K562 (cell line): ENCODE data around the gene SPEM1. TPM values are rescaled to one million over a fixed set of nuclear protein-coding genes. Genes with fewer than 3 reads are reported as not detected.

ENCODE experiments used
- ATAC-seq: fragments of 200-7000 bp; cut with Tn5 transposase; 3 replicates; pipeline ENCODE4 v1.9.1; 2020; ENCODE audit warnings: moderate library complexity
- BruUV-seq: library from RNA; stranded (reverse); fragments of 400-500 nt; replicated peaks from 2 replicates; lab custom pipeline; 2021; lab: Mats Ljungman, UMichigan
- CTCF ChIA-PET: fragments of 300-600 bp; formaldehyde crosslinking; extraction: SDS; loops from one replicate; lab custom pipeline; 2021; ENCODE audit warnings: low intra/inter-chr PET ratio; lab: Yijun Ruan, JAX
- POLR2A ChIA-PET: fragments of 300-600, 350-650 bp; sonication (Branson Sonifier 250); formaldehyde crosslinking; extraction: SDS; loops from one replicate; lab custom pipeline; 2021; ENCODE audit warnings: antibody characterized with exemption, inconsistent platforms; lab: Yijun Ruan, JAX
- DNase-seq, 4 experiments: peaks; one replicate each; pipeline versions ENCODE4 v3.0.0 to v3.0.0-alpha.2; 2011 to 2018; ENCODE audit warnings: low spot score in 3 of 4, mixed read lengths in 3 of 4; ENCODE audit errors: extremely low read depth in 1 of 4
- FAIRE-seq: peaks from 2 replicates; lab custom pipeline; 2011; peaks lifted over from hg19 to GRCh38; lab: Jason Lieb, UNC
- H2AFZ ChIP-seq: 2 replicates; pipeline ENCODE4 v1.6.0; 2011; ENCODE audit warnings: low read depth, low read length, control low read depth, inconsistent platforms
- H3K27ac ChIP-seq: fragments of 200-600 bp; 3 replicates; pipeline ENCODE4 v1.8.0; 2011; ENCODE audit warnings: low read depth, mild to moderate bottlenecking, control low read depth, inconsistent platforms, low read length, moderate library complexity, mixed read lengths; ENCODE audit errors: extremely low read depth
- H3K27me3 ChIP-seq, 2 experiments: fragments of 300-600 bp in 1 of 2; 2 replicates in 1 of 2; 3 replicates in 1 of 2; pipeline versions ENCODE4 v1.6.0 to v1.8.0; 2011; ENCODE audit warnings: inconsistent platforms in 2 of 2, low read length in 2 of 2, mild to moderate bottlenecking in 1 of 2, mixed read lengths in 1 of 2, moderate library complexity in 1 of 2; ENCODE audit not compliant: control insufficient read depth in 2 of 2, insufficient read depth in 2 of 2
- H3K36me3 ChIP-seq: fragments of 300-600 bp; 3 replicates; pipeline ENCODE4 v1.8.0; 2011; ENCODE audit warnings: mild to moderate bottlenecking, low read length, inconsistent platforms; ENCODE audit not compliant: control insufficient read depth, insufficient read depth
- H3K4me1 ChIP-seq, 2 experiments: fragments of 200-600 bp in 1 of 2; replicated peaks in 1 of 2; 2 replicates in 1 of 2; 3 replicates in 1 of 2; pipeline versions ENCODE4 v1.5.1 to v1.8.0; 2011; ENCODE audit warnings: inconsistent platforms in 2 of 2, low read length in 2 of 2, mild to moderate bottlenecking in 1 of 2, mixed read lengths in 1 of 2, moderate library complexity in 1 of 2; ENCODE audit not compliant: control insufficient read depth in 2 of 2, insufficient read depth in 2 of 2
- H3K4me2 ChIP-seq: 2 replicates; pipeline ENCODE4 v1.6.1; 2011; ENCODE audit warnings: low read length, control low read depth, inconsistent platforms, mixed read lengths; ENCODE audit not compliant: insufficient read depth
- H3K4me3 ChIP-seq: fragments of 200-600 bp; sonication (generic), shearing (Covaris generic); 2 replicates; pipeline ENCODE4 v1.5.1; 2016; ENCODE audit warnings: control low read depth, inconsistent platforms
- H3K79me2 ChIP-seq: fragments of 200-600 bp; 3 replicates; pipeline ENCODE4 v1.8.0; 2011; ENCODE audit warnings: low read length, inconsistent platforms; ENCODE audit not compliant: control insufficient read depth, insufficient read depth
- H3K9ac ChIP-seq, 2 experiments: 2 replicates each; pipeline versions ENCODE4 v1.6.0 to v1.6.1; 2011; ENCODE audit warnings: low read depth in 2 of 2, low read length in 2 of 2, control low read depth in 1 of 2, inconsistent platforms in 1 of 2, mild to moderate bottlenecking in 1 of 2, mixed read lengths in 1 of 2; ENCODE audit not compliant: insufficient read depth in 1 of 2
- H3K9me1 ChIP-seq: one replicate; pipeline ENCODE4 v1.6.0; 2011; ENCODE audit warnings: inconsistent platforms, mild to moderate bottlenecking, low read length, moderate library complexity; ENCODE audit not compliant: control insufficient read depth, insufficient read depth
- H3K9me3 ChIP-seq: replicated peaks from 2 replicates; pipeline ENCODE4 v1.5.1; 2011; ENCODE audit warnings: low read depth, low read length, inconsistent platforms; ENCODE audit not compliant: control insufficient read depth, insufficient read depth
- H4K20me1 ChIP-seq: replicated peaks from 2 replicates; pipeline ENCODE4 v1.6.1; 2011; ENCODE audit warnings: low read length, inconsistent platforms, mixed read lengths; ENCODE audit not compliant: control insufficient read depth, insufficient read depth
- ARHGAP35 ChIP-seq: fragments of 450-650 bp; IDR thresholded peaks from 2 replicates; pipeline ENCODE4 v1.6.1; 2018; ENCODE audit not compliant: partially characterized antibody
- BCOR ChIP-seq: fragments of 450-650 bp; IDR thresholded peaks from 2 replicates; pipeline ENCODE4 v1.6.1; 2016
- CBX2 ChIP-seq: fragments of 200-600 bp; sonication (generic); IDR thresholded peaks from one replicate; pipeline ENCODE4 v1.6.1; 2012; ENCODE audit warnings: mild to moderate bottlenecking, low read length, inconsistent platforms; ENCODE audit not compliant: insufficient read depth, poor library complexity, severe bottlenecking
- FOXK2 ChIP-seq, 2 experiments: fragments of 450-650 bp; IDR thresholded peaks in 1 of 2; conservative IDR thresholded peaks in 1 of 2; 2 replicates each; pipeline ENCODE4 v1.6.1; 2016; ENCODE audit warnings: low read depth in 2 of 2, mild to moderate bottlenecking in 1 of 2
- GABPB2 ChIP-seq: fragments of 250-450 bp; sonication (Bioruptor Pico); conservative IDR thresholded peaks from 2 replicates; pipeline ENCODE4 v1.5.1; 2021; ENCODE audit warnings: mild to moderate bottlenecking
- NCOA4 ChIP-seq: fragments of 450-650 bp; IDR thresholded peaks from 2 replicates; pipeline ENCODE4 v1.6.1; 2018; ENCODE audit warnings: mild to moderate bottlenecking; ENCODE audit not compliant: partially characterized antibody
- PATZ1 ChIP-seq: fragments of 250-450 bp; sonication (Bioruptor Pico); IDR thresholded peaks from 2 replicates; pipeline ENCODE4 v1.5.0; 2020; ENCODE audit warnings: mild to moderate bottlenecking, borderline replicate concordance
- PHF8 ChIP-seq: fragments of 200-600 bp; sonication (generic); IDR thresholded peaks from 2 replicates; pipeline ENCODE4 v1.6.1; 2012; ENCODE audit warnings: mixed run types, mild to moderate bottlenecking, inconsistent platforms, low read length, moderate library complexity, borderline replicate concordance
- POLR3G ChIP-seq: IDR thresholded peaks from 2 replicates; pipeline ENCODE4 v1.6.1; 2011; ENCODE audit not compliant: insufficient read length, insufficient replicate concordance; ENCODE audit errors: extremely low read depth
- SMAD2 ChIP-seq: fragments of 150-350 bp; IDR thresholded peaks from 2 replicates; pipeline ENCODE4 v1.6.1; 2014; ENCODE audit warnings: low read depth, mild to moderate bottlenecking, low read length
- ZNF184 ChIP-seq: sonication (generic); formaldehyde crosslinking; IDR thresholded peaks from 2 replicates; pipeline ENCODE4 v1.5.0; 2020; ENCODE audit warnings: missing genetic modification reagents
- WGBS: fragments of 100-300 bp; shearing (Covaris generic); methylation state at CpG from one replicate; pipeline ENCODE4 v1.1.6; 2016; ENCODE audit warnings: low coverage, mixed read lengths; ENCODE audit not compliant: insufficient coverage; ENCODE audit errors: missing lambda C conversion rate; 5-methylcytosine and 5-hydroxymethylcytosine counted together
- in situ Hi-C: fragments of 300-500 bp; cut with MboI; formaldehyde crosslinking; loops from 4 replicates; pipeline ENCODE4 v1.15.0; 2018; ENCODE audit warnings: inconsistent platforms, mixed read lengths
- intact Hi-C: fragments of 100-400 bp; cut with micrococcal nuclease; formaldehyde crosslinking; loops from 2 replicates; pipeline ENCODE4 v1.14.2; 2022
- polyA plus RNA-seq, 8 experiments: library from polyadenylated mRNA; depleted of rRNA in 4 of 8; stranded (reverse) in 5 of 8; unstranded in 3 of 8; fragments of >200 nt; fragmentation: Nextera tagmentation in 2 of 8; fragmentation: Illumina TruSeq in 1 of 8; extraction: Ambion mirVana in 2 of 8; extraction: Trizol in 1 of 8; gene quantifications; 2 replicates each; pipeline versions ENCODE4 v1.2.1 to v1.2.3, GENCODE V29; 2011 to 2014; ENCODE audit warnings: inconsistent platforms in 1 of 8, missing spikeins in 1 of 8
- total RNA-seq, 7 experiments: library from RNA; depleted of rRNA in 6 of 7; stranded (reverse); fragments of >200 nt in 6 of 7; fragmentation: Illumina TruSeq in 2 of 7; extraction: Trizol in 2 of 7; gene quantifications; 2 replicates each; pipeline versions ENCODE4 v1.2.1 to v1.2.3, GENCODE V29; 2011 to 2021; ENCODE audit warnings: low replicate concordance in 1 of 7
- TF ChIP-seq, protein P1 (sequence below): fragments of 250-450 bp; sonication (Bioruptor Pico); IDR thresholded peaks from 2 replicates; pipeline ENCODE4 v1.8.0; 2022; ENCODE audit warnings: moderate library complexity, mild to moderate bottlenecking, inconsistent platforms

The SPEM1 gene
- total and polyA plus RNA-seq, 9 of the 15 experiments (the other 6 are each of a cell fraction or from before 2014, with no cell fraction given) = not detected

GRCh38 chr17:7382901-7383300 is 37.2 kb upstream of the SPEM1 start (continued):
- TF ChIP-seq GABPB2 (CRISPR knock-in tag) (no peak), ARHGAP35 (no peak)

DNA sequence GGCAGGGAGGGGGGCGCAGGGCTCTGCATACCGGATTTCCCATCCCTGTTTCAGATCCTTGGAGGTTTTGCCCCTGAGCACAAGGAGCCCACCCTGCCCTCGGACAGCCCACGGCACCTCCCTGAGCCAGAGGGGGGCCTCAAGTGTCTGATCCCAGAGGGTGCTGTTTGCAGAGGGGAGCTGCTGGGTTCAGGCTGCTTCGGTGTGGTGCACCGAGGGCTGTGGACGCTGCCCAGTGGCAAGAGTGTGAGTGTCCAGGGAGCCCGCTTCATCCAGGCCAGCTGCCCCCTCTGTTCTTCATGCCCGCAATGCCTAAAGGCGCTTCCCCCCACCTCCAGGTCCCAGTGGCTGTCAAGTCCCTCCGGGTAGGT is 36.8 kb upstream of the SPEM1 start:
- DNase-seq (no peak), FAIRE-seq (no peak), ATAC-seq (no peak)
- TF ChIP-seq CBX2 = no peak
- no peak for TF ChIP-seq POLR3G
- TF ChIP-seq PATZ1 (CRISPR knock-in tag) = no peak
- no peak for TF ChIP-seq PHF8
- TF ChIP-seq ZNF184 (CRISPR knock-in tag) = no peak
- TF ChIP-seq NCOA4 = no peak
- TF ChIP-seq SMAD2 = no peak
- TF ChIP-seq BCOR = no peak
- TF ChIP-seq, protein P1, sequence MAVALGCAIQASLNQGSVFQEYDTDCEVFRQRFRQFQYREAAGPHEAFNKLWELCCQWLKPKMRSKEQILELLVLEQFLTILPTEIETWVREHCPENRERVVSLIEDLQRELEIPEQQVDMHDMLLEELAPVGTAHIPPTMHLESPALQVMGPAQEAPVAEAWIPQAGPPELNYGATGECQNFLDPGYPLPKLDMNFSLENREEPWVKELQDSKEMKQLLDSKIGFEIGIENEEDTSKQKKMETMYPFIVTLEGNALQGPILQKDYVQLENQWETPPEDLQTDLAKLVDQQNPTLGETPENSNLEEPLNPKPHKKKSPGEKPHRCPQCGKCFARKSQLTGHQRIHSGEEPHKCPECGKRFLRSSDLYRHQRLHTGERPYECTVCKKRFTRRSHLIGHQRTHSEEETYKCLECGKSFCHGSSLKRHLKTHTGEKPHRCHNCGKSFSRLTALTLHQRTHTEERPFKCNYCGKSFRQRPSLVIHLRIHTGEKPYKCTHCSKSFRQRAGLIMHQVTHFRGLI (CRISPR knock-in tag) = no peak
- TF ChIP-seq FOXK2 (conservative IDR thresholded peaks at IDR 0.05 in 1 of 2, IDR thresholded peaks at IDR 0.05 in 1 of 2; ENCODE audit: low read depth in 2 of 2) = no peak
- Histone ChIP-seq H3K4me1 (peaks cover 8 to 18% of the 10 kb centered on the region in 2 experiments; a peak in 4 of 5 replicates), H2AFZ (no peak overlapping the region), H3K4me3 (no peak overlapping the region), H3K79me2 (no peaks in the 10 kb centered on the region; the same call in 2 of the 3 replicates), H3K36me3 (no peaks in the 10 kb centered on the region), H3K9ac (no peak overlapping the region), H3K9me3 (peaks cover 2% of the 10 kb centered on the region; the same call in 1 of the 2 replicates), H3K27me3 (no peaks in the 10 kb centered on the region), H3K27ac (no peak overlapping the region), H3K9me1 (no peaks in the 10 kb centered on the region), H3K4me2 (no peak overlapping the region), H4K20me1 (no peaks in the 10 kb centered on the region)
- BruUV-seq = no TSS peak
- in situ Hi-C loops (no loop called here), intact Hi-C loops (no loop called here)
- ChIA-PET POLR2A (no interaction called here), CTCF (no interaction called here)
- WGBS = 94% methylated on average over 5 of the region's 11 CpGs
